CD4-positive, alpha-beta T cell treated with Interleukin-6 at 100 ng/mL for 8 hours (primary cell): ENCODE results near the gene MAGEC1.
"Not testable (repeated sequence)": the region's sequence is repeated elsewhere in the genome, so short reads cannot be mapped to it uniquely, and the experiment has no call there.

Experiments used
- DNase-seq: peaks from one replicate; pipeline ENCODE4 v3.0.0-alpha.2; 2020; ENCODE audit warnings: mixed read lengths, low spot score

The MAGEC1 gene, protein sequence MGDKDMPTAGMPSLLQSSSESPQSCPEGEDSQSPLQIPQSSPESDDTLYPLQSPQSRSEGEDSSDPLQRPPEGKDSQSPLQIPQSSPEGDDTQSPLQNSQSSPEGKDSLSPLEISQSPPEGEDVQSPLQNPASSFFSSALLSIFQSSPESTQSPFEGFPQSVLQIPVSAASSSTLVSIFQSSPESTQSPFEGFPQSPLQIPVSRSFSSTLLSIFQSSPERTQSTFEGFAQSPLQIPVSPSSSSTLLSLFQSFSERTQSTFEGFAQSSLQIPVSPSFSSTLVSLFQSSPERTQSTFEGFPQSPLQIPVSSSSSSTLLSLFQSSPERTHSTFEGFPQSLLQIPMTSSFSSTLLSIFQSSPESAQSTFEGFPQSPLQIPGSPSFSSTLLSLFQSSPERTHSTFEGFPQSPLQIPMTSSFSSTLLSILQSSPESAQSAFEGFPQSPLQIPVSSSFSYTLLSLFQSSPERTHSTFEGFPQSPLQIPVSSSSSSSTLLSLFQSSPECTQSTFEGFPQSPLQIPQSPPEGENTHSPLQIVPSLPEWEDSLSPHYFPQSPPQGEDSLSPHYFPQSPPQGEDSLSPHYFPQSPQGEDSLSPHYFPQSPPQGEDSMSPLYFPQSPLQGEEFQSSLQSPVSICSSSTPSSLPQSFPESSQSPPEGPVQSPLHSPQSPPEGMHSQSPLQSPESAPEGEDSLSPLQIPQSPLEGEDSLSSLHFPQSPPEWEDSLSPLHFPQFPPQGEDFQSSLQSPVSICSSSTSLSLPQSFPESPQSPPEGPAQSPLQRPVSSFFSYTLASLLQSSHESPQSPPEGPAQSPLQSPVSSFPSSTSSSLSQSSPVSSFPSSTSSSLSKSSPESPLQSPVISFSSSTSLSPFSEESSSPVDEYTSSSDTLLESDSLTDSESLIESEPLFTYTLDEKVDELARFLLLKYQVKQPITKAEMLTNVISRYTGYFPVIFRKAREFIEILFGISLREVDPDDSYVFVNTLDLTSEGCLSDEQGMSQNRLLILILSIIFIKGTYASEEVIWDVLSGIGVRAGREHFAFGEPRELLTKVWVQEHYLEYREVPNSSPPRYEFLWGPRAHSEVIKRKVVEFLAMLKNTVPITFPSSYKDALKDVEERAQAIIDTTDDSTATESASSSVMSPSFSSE

DNA sequence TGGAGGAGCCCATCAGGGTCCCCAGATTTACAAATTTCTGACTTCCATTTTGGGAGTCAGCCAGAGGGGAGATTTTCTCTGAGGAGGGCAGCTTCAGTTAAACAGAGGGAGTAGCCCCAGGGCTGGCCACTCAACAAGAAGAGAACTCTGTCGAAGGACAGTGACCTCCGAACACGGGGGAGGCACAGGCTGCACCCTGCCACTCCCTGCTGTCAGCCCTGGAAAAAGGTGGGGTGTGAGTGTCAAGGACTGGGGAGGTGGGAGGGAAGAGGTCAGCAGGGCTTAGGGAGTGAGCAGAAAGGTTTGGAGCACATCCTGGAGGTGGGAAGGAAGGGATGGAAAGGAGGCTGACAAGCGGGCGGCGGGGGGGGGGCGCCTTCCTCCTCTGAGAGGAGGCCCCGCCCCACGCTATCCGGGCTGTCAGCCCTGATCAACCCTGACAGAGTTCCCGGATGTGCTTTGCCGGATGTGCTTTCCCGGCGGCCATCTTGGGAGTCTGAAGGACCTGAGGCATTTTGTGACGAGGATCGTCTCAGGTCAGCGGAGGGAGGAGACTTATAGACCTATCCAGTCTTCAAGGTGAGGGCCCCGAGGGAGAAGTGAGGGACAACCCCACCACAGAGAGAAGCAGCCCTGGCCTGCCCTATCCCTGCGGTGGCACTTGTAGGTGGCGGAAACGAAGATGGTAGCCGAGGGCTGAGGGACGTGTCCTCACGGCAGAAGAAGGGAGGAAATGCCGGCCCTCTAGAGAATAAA, at the start of gene MAGEC1:
Gene MAGEC1, plus strand, starts transcription at position 495 of the 756 bp plus-strand sequence. CDS start 1,179 bp downstream, outside the sequence.
- no peak for DNase-seq

DNA sequence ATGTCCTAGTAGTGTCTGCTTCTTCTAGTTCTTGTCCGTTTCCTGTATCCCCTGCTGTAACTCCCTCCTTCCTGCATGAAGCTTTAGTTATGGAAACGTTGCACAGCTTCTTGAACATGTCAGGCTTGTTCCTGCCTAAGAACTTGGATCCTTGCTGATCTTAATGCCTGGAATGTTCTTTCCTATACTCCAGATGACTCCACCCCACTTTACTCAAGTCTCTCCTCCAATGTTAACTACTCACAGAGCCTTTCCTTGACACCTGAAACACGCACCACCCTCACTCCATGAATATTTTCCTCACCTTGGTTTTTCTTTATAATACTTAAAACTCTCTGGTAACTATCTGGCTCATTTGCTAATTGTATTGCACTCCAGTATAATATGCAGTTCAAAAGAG, 46.2 kb upstream of the MAGEC1 start:
- no peak for DNase-seq

DNA sequence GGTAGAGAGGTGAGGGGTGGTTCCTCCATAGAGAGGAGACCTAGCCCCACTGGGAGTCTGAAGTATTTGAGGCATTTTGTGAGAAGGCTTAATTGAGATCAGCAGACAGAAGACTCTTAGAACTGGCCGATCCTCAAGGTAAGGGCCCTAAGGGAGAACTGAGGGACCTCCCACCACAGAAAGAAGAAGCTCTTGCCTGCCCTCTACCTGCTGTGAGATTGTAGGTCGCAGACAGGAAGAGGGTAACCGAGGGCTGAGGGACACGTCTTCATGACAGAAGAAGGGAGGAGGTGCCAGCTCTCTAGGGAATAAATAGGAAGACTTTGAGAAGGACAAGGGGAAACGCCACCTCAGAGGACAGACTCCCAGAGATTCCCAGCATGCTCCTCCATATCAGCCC, 24.1 kb upstream of the MAGEC1 start:
- DNase-seq = no peak

DNA sequence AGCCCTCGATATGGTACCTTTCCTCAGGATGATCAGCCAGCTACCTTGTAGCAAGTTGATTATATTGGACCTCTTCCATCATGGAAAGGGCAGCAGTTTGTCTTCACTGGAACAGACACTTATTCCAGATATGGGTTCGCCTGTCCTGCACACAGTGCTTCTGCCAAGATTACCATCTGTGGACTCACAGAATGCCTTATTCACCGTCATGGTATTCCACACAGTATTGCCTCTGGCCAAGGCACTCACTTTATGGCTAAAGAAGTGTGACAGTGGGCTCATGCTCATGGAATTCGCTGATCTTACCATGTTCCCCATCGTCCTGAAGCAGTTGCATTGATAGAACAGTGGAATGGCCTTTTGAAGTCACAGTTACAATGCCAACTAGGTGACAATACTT, 14.9 kb upstream of the MAGEC1 start:
- not testable (repeated sequence) for DNase-seq

DNA sequence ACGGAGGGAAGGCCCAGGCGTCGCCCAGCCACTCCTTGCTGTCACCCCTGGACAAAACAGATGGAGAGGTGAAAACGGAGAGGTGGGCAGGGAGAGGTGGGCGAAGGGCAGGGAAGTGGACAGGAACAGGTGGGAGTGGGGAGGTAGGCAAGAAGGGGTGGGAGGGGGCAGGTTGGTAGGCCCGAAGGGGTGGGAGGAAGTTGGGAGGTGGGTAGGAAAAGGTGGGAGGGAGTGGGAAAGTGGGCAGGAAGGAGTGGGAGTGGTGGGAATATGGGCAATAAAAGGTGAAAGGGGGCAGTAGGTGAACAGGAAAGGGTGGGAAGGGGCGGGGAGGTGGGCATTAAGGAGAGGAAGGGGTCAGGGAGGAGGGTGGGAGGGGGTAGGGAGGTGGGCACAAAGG, 9.0 kb upstream of the MAGEC1 start:
- DNase-seq = no peak

DNA sequence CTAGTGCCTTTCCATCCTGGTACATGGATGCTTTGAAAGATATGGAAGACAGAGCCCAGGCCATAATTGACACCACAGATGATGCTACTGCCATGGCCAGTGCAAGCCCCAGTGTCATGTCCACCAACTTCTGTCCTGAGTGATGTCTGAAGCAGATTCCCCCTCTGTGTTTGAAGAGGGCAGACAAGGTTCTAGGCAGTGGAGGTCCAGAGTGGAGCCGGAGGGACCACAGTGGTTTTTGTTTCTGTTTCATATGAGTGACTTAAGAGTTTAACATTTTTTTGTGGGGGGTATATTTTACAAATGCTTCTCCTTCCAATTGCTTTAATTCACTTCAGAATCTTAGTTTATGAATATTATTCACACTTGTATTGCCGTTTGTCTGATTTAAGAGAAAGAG, 6.0 kb upstream of the MAGEC1 start:
- no peak for DNase-seq

DNA sequence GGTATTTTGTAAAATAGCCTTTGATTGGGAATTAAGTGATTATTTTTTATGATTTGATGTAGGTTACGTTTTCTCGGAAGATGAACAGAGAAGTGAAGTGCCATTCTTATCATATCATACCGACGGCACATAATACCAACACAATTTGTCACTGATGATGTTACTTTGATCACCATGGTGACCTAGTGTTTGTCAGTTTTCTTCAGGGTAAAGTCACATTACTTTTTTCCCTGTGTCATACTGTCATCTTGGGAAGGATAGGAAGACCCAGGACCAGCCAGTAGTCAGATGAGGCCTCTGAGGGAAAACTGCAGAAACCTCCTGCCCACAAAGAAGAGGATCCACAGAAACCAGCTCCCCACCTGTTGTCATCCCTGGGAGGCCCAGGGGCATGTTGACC, 1.3 kb upstream of the MAGEC1 start:
- DNase-seq = no peak

DNA sequence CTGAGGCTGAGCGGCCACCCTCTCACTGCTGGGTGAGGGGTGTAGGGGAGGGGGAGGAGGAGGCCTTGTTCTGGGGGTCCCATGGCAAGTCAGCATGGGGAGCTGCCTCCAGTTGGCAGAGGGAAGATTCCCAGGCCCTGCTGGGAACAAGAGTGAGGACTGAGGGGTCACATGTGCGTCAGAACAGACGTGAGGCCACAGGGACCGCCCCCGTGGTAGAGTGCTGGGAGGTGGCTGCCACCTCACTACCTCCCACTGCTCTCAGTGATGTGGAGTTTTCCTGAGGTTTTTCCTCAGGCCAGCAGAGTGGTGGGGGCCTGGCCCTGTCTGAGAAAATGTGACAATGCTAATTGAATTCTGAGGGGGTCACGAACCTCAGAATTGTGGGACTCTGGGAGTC, 568 bp downstream of the MAGEC1 start:
- no peak for DNase-seq

DNA sequence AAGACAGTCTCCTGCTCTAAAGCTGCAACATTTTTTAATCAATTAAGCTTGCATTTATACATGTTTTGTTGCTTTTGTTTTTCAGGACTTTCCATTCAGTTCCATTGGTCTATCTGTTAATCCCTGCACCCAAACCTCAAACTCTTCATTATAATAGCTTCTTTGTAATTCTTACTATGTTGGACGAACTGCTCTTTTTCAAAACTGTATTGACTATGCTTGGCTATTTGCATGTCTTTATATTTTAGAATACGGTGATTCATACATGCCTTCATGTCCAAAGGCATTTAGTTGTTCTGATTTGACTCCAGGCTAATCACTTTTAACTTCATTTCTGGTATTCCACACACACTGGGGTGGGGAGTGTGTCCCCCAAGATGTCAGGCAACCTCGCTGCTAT, 14.1 kb downstream of the MAGEC1 start:
- no peak for DNase-seq

DNA sequence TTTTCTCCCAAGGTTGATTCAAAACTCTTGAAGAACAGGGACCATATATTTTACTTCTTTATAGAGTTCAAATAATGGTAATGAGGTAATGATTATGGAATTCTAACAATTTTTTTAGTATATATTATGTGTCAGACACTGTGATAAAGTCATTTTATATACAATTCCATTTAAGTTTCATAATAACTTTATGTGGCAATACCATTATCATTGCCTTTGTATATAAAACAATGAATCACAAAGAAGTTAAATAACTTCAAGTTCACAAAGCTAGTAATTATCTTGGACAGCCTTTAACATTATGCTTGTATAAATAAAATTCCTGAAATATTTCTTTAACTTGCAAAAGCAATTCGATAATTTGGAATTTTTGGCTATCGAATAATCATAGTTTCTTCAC, 20.6 kb downstream of the MAGEC1 start:
- no peak for DNase-seq

DNA sequence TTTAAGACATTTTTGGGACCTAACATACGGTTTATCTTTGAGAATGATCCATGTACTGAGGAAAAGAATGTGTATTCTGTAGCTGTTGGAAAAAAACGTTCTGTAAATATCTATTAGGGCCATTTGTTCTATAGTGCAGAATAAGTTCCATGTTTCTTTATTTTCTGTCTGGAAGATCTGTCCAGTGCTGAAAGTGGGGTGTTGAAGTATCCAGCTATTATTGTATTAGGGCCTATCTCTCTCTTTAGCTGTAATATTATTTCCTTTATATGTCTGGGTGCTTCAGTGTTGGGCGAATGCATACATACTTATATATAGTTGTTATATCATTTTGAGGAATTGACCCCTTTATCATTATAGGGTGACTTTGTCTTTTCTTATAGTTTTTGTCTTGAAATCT, 24.7 kb downstream of the MAGEC1 start:
- DNase-seq = no peak

DNA sequence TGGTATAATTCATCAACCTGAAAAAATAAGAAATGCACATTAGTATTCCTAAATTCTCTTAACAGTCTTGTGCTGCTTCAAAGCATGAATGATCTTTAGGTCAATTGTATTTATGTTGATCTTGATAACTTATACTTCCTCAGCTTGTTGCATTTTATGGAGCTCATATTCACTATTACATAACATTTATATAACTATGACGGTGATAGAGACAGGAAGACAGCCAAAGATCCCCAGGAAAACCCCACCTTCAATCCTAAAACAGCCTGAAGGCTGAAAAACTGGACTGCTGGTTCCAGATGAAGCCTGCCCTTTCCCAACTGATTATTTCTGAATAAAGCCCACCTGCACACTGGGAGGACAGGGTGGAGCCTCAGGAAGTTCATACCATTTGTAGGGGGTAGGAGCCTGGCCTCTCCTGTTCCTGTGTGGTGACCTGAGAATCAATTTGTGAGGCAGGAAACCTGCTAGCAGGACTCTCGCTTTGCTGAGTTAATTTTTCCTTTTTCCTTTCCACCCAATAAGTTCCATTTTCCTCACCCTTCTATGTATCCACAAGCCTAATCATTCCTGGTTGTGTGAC, 30.5 kb downstream of the MAGEC1 start:
- DNase-seq = no peak

DNA sequence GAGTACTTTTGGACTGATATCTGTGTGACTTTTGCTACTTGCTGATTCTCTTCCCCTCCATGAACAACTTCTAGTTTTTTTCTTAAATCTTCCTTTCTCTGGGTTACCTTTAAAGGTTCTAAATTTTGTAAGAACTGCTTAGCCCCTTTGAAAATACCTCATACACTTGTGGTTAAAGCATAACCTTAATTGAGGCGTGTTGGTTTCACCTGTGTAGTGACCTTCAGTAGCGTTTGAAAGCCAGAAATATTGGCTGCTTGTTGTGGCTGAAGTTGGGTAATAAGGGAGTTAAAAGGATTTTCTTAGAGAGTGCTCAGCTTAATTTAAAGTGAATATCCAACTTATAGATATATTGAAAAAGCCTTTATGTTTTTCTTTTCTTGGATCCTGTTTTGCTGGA, 32.0 kb downstream of the MAGEC1 start:
- no peak for DNase-seq

DNA sequence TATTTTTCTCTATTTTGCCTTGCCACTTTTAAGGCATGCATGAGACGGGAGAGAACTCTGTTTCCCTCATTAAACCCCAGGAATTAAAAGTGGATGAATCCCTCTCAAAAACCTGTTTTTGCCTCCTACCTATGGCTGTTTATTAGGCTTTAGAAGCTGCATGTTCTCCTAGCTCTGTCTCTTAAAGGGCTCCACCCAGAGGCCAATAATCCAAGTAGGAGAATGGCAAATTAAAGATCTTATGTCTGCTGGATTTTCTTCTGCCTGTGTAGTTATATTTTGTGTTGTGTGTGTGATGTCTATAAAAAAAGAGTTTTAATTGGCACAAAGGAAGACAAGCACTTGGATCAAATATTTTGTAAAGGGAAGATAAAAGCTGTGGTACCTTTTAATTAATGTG, 32.4 kb downstream of the MAGEC1 start:
- no peak for DNase-seq

DNA sequence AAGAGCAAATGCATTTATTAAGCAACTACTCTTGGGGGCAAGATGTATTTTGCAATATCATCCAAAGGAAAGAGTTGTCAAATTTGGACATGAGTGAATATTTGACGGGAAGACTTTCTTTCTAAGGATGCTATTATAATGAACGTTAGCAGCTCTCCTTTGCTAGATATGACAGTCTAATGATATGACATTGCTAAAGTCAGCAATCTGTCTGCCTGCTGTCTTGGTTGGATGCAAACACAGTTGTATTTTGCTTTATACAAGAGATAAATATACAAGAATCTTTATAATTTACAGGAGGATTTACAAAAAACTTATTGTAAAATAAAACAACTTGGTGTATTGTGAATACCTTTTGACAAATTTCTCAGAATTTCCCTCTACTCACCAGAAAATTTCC, 37.5 kb downstream of the MAGEC1 start:
- no peak for DNase-seq

DNA sequence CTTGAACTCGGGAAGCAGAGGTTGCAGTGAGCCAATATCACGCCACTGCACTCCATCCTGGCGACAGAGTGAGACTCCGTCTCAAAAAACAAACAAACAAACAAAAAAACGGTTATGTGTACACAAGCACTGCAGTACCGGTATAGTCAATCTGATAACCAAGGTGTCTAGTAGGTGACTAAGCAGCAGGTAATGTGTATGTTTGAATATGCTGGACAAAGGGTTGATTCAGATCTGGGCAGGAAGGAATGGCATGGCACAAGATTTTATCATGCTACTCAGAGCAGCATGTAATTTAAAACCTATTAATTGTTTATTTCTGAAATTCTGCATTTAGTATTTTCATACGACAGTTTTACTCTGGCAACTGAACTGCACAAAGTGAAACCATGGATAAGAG, 41.7 kb downstream of the MAGEC1 start:
- no peak for DNase-seq

DNA sequence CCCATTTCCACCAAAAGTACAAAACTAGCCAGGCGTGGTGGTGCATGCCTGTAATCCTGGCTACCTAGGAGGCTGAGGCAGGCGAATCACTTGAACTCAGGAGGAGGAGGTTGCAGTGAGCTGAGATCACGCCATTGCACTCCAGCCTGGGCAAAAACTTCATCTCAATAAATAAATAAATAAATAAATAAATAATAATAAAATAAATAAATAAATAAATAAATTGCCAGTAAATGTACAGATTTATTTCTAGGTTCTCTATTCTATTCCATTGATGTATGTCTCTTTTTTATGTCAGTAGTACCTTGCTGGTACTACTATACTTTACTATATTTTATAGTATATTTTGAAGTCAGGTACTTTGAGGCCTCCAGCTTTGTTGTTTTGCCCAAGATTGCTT, 43.7 kb downstream of the MAGEC1 start:
- no peak for DNase-seq

DNA sequence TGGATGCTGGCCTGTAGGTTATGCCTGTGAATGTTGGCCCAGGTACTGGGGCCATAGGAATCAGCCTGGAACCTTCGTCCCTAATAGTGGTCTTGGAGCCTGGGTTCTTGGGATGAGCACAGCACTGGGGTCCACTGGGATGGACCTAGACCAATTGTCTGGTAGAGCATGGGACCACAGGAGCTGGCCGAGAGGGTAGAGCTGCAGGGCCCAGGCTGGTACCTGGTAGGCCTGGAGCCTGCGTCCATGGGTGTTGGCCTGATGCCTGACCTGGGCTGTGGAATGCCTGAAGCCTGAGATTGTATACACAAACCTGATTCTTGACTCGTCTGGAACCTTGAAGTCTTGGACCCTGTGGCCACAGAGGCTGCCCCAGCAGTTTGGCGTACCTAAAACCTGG, 48.9 kb downstream of the MAGEC1 start:
- no peak for DNase-seq

DNA sequence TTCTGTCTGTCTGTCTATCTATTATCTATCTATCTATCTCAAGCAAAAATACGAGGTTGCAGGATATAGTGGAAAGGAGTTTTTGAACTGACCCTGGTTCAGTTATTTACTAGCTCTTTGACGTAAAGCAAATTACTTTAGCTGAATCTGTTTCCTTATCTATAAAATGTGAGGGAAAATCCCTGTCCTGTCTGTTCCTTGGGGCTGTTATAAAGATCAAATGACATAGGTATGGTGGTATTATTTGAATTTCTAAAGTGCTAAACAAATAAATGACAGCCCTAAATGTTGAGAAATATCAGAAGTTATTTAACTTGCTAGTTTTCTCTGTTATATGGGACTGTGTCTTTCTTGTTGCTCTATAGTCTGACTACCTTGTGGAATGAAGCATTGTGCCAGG, 55.0 kb downstream of the MAGEC1 start:
- DNase-seq = no peak
